Lower leg skin (tissue), 3 donors: ENCODE results near the gene TOR1AIP2.

Source experiments
- POLR2A ChIP-seq, 2 donors: fragments of 450-650 bp; IDR thresholded peaks; one replicate each; pipeline ENCODE4 v1.6.1; 2016 to 2017; ENCODE audit warnings: antibody characterized with exemption in 2 of 2, mild to moderate bottlenecking in 1 of 2, moderate library complexity in 1 of 2
- TF ChIP-seq, protein P1 (sequence below), 3 donors: fragments of 450-650 bp; IDR thresholded peaks; one replicate each; pipeline ENCODE4 v1.5.1; 2016; ENCODE audit warnings: antibody characterized with exemption in 3 of 3, mild to moderate bottlenecking in 3 of 3, moderate library complexity in 2 of 3

DNA sequence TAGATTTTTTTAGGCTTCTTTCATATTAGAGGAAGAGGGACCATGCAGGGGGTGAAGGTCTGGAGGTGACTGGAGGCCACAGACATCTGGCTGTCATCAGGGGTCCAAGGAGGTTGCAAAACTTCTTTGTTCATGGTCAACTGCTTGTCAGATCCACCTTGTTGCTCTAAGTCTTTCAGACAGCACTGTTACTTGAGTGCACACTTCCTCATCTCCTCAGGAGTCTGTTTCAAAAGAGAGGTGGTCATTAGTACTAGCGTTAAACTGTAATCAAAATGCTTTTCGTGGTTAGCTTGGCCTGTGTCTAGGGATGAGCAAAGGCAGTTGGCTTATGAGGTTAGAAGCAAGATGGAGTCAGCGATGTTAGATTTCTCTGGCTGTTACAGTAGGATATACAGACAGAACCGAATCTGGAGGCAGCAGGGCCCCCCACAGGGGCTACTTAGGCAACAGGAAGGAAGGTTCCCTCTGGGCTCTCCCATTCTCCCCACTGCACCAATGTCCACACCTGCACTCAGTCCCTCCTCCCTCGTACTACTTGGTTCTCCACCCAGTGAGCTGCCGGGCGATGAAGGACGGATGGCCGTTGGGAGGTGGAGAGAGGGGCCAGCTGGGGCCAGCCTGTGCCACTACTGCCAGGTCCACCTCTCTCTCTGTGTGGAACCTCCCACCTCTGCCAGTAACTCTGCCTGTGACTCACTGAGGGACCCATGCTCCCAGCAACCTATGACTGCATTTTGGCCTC, 57.2 kb downstream of the TOR1AIP2 start:
- no peak for TF ChIP-seq POLR2A (IDR thresholded peaks at IDR 0.05)
- TF ChIP-seq, protein P1, sequence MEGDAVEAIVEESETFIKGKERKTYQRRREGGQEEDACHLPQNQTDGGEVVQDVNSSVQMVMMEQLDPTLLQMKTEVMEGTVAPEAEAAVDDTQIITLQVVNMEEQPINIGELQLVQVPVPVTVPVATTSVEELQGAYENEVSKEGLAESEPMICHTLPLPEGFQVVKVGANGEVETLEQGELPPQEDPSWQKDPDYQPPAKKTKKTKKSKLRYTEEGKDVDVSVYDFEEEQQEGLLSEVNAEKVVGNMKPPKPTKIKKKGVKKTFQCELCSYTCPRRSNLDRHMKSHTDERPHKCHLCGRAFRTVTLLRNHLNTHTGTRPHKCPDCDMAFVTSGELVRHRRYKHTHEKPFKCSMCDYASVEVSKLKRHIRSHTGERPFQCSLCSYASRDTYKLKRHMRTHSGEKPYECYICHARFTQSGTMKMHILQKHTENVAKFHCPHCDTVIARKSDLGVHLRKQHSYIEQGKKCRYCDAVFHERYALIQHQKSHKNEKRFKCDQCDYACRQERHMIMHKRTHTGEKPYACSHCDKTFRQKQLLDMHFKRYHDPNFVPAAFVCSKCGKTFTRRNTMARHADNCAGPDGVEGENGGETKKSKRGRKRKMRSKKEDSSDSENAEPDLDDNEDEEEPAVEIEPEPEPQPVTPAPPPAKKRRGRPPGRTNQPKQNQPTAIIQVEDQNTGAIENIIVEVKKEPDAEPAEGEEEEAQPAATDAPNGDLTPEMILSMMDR (IDR thresholded peaks at IDR 0.05), result no peak
